NCI-H1694 treated with DMSO at 0.1 percent for 48 hours (cell line): ENCODE measurements around the gene LHFPL6.

ENCODE experiments used
- DNase-seq: peaks from one replicate; lab custom pipeline; 2025; lab: John Stamatoyannopoulos, UW

The LHFPL6 gene

GRCh38 chr13:39590466-39591036 lies 12.4 kb downstream of the LHFPL6 start:
- no peak for DNase-seq

- DNase-seq, result no peak
Measured at GRCh38 chr13:39588384-39588783, 14.6 kb downstream of the LHFPL6 start.

- DNase-seq, result no peak
Measured at GRCh38 chr13:39587939-39588338, 15.1 kb downstream of the LHFPL6 start.

GRCh38 chr13:39586958-39587605 lies 15.9 kb downstream of the LHFPL6 start:
- no peak for DNase-seq

- no peak for DNase-seq
Measured at GRCh38 chr13:39586151-39586550, 16.8 kb downstream of the LHFPL6 start.

GRCh38 chr13:39585219-39585618 lies 17.8 kb downstream of the LHFPL6 start:
- no peak for DNase-seq

GRCh38 chr13:39580881-39581575 lies 22.0 kb downstream of the LHFPL6 start:
- no peak for DNase-seq

- DNase-seq, result no peak
Measured at GRCh38 chr13:39578821-39579291, 24.1 kb downstream of the LHFPL6 start.

- DNase-seq, result no peak
Measured at GRCh38 chr13:39577838-39578491, 25.0 kb downstream of the LHFPL6 start.

GRCh38 chr13:39577203-39577602 lies 25.8 kb downstream of the LHFPL6 start:
- DNase-seq, result no peak

- DNase-seq, result no peak
Measured at GRCh38 chr13:39575641-39576238, 27.3 kb downstream of the LHFPL6 start.

- no peak for DNase-seq
Measured at GRCh38 chr13:39571502-39572092, 31.4 kb downstream of the LHFPL6 start.

GRCh38 chr13:39567569-39567968 lies 35.4 kb downstream of the LHFPL6 start:
- DNase-seq, result no peak

GRCh38 chr13:39566216-39566869 lies 36.6 kb downstream of the LHFPL6 start:
- no peak for DNase-seq

- DNase-seq, result no peak
Measured at GRCh38 chr13:39565036-39565949, 37.7 kb downstream of the LHFPL6 start.

GRCh38 chr13:39563470-39563735 lies 39.6 kb downstream of the LHFPL6 start:
- DNase-seq, result no peak

GRCh38 chr13:39561971-39562370 lies 41.0 kb downstream of the LHFPL6 start:
- no peak for DNase-seq

- no peak for DNase-seq
Measured at GRCh38 chr13:39559847-39560246, 43.1 kb downstream of the LHFPL6 start.

- no peak for DNase-seq
Measured at GRCh38 chr13:39557285-39557955, 45.6 kb downstream of the LHFPL6 start.

GRCh38 chr13:39556866-39557265 lies 46.1 kb downstream of the LHFPL6 start:
- no peak for DNase-seq
